ENCODE data around the gene ZNF70.

DNA sequence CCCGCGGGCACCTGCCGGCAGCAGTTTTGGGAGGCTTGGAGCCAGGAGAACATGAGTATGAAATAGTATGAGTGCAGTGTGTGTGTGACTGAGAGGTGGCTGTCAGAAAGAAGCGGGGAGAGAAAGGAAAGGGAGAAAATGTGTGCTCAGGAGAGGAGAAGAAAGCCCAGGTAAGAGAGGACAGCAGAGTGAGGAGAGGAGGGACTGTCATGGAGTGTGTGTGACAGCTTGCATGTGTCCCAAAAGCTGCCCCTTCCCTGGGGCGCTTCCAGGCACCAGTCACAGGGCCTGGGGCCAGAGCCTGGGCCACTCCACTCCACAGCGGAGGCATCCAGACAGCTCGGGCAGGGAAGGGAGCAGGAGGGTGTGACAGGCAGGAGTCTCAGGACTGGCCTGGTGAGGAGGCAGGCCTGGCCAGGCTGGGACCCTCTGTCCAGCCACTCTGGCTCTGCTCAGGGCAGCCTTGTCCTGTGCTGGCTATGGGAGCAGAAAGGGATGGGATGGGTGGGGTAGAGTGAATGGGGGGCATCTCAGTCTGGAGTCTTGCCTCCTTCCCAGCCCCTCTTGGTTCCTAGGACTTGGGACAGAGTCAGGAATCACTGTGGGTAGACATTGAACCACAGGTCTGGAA is 22.7 kb upstream of the ZNF70 start:
- TF ChIP-seq POLR2A (IDR thresholded peaks at IDR 0.05; ENCODE audit: low read length), result no peak
- TF ChIP-seq GATA1 (IDR thresholded peaks at IDR 0.05; ENCODE audit: low read depth, low read length), result no peak

Measured in erythroblast (primary cell).